Adrenal gland (tissue), 12 donors: ENCODE results near the gene LIN52. TPM values are rescaled to one million over a fixed set of nuclear protein-coding genes. Genes with fewer than 3 reads are reported as not detected.
A peak's percentile ranks its signal among the peaks of the same experiment; 100 is the strongest.

Source experiments
- DNase-seq, 7 donors: peaks; one replicate each; pipeline ENCODE4 v3.0.0-alpha.2; 2019 to 2020
- H3K27ac ChIP-seq, 5 donors: fragments of 200-600 bp; sonication (generic) in 4 of 5; 1 replicate in 3 of 5; 2 replicates in 2 of 5; pipeline versions ENCODE4 v1.5.1 to v1.8.0; 2016 to 2020; ENCODE audit warnings: mild to moderate bottlenecking in 1 of 5
- H3K27me3 ChIP-seq: fragments of 200-600 bp; 2 replicates; pipeline ENCODE4 v1.8.0; 2021
- H3K36me3 ChIP-seq, 2 donors: fragments of 200-600 bp; replicated peaks in 1 of 2; 1 replicate in 1 of 2; 2 replicates in 1 of 2; pipeline versions ENCODE4 v1.5.1 to v1.8.0; 2018 to 2022
- H3K4me1 ChIP-seq, 2 donors: fragments of 200-600 bp; replicated peaks in 1 of 2; 1 replicate in 1 of 2; 2 replicates in 1 of 2; pipeline versions ENCODE4 v1.5.1 to v1.8.0; 2018 to 2021
- H3K4me3 ChIP-seq, 4 donors: fragments of 200-600 bp; sonication (generic) in 3 of 4; one replicate each; pipeline ENCODE4 v1.5.1; 2016 to 2018
- H3K9me3 ChIP-seq, 3 donors: fragments of 200-600 bp; sonication (generic) in 1 of 3; replicated peaks in 1 of 3; 1 replicate in 2 of 3; 2 replicates in 1 of 3; pipeline versions ENCODE4 v1.5.1 to v1.8.0; 2016 to 2021
- CTCF ChIP-seq, 6 experiments: fragments of 450-650 bp in 4 of 6; fragments of 200-600 bp in 2 of 6; sonication (generic) in 1 of 6; IDR thresholded peaks; 1 replicate in 5 of 6; 2 replicates in 1 of 6; pipeline versions ENCODE4 v1.5.1 to v1.8.0; 2016 to 2021; ENCODE audit warnings: antibody characterized with exemption in 6 of 6, mild to moderate bottlenecking in 2 of 6, moderate library complexity in 1 of 6
- POLR2A ChIP-seq, 2 donors: fragments of 450-650 bp; IDR thresholded peaks; one replicate each; pipeline ENCODE4 v1.6.1; 2017; ENCODE audit warnings: antibody characterized with exemption in 2 of 2, mild to moderate bottlenecking in 2 of 2, moderate library complexity in 1 of 2
- WGBS, 4 donors: extraction: QIAGEN DNeasy Blood & Tissue Kit in 2 of 4; methylation state at CpG; one replicate each; pipeline versions ENCODE4 v1.1.5 to v1.1.7; 2013 to 2017; 5-methylcytosine and 5-hydroxymethylcytosine counted together
- intact Hi-C, 2 donors: fragments of 100-400 bp; cut with DNase I; formaldehyde crosslinking; loops; one replicate each; pipeline versions ENCODE4 v1.14.1 to v1.15.0; 2022 to 2023
- polyA plus RNA-seq, 3 donors: library from polyadenylated mRNA; stranded (reverse); fragments of 200-250 nt in 2 of 3; fragments of 350-450 nt in 1 of 3; fragmentation: Illumina TruSeq in 1 of 3; extraction: RNeasy Lipid Tissue Mini Kit (QIAGEN cat#74804) in 1 of 3; gene quantifications; one replicate each; pipeline ENCODE4 v1.2.3, GENCODE V29; 2013 to 2014
- total RNA-seq, 9 donors: library from RNA; depleted of rRNA in 4 of 9; stranded (reverse); fragments of >200 nt in 4 of 9; fragments of 120-200 nt in 1 of 9; fragmentation: NEBNext Ultra II Directional in 1 of 9; extraction: Animal tissue kit (Norgen Biotek cat#: 25700) in 1 of 9; gene quantifications; one replicate each; pipeline versions ENCODE4 v1.1.0 to v1.2.4, GENCODE V29; 2013 to 2023
- donor health status: healthy with polysubstance abuse.
- donor health status: Bipolar disorder and iron deficiency.
- donor health status: DM: yes; HTN: yes; CAD: no.
- donor health status: DM: no; HTN: no; CAD: no.
- donor health status: DM: no; HTN: no; CAD: no.
- donor health status: DM: yes; HTN: yes; CAD: no.

LIN52 gene
- total and polyA plus RNA-seq, 12 donors, result 4.6 to 14.3 (median 8.0) TPM

GRCh38 chr14:74239848-74240793 lies 155.4 kb downstream of the LIN52 start:
- H3K27ac ChIP-seq, result no peak overlapping the region
- peaks cover 14 to 26% of the 10 kb centered on the region in 2 donors for H3K4me1 ChIP-seq
- DNase-seq, result no peak
- H3K36me3 ChIP-seq, result no peaks in the 10 kb centered on the region
- no peaks in the 10 kb centered on the region for H3K9me3 ChIP-seq
- peaks cover 73% of the 10 kb centered on the region for H3K27me3 ChIP-seq
- WGBS, 4 donors, result 5 to 7% (median 6%) methylated on average over 39 to 94 of the region's 94 CpGs
- TF ChIP-seq POLR2A (IDR thresholded peaks at IDR 0.05) (no peak), CTCF (IDR thresholded peaks at IDR 0.05) (no peak)
- intact Hi-C loops, result no loop called here
- peak overlapping the region in 1 of 4 donors; percentile 44 for H3K4me3 ChIP-seq

GRCh38 chr14:74240794-74241651 lies 156.3 kb downstream of the LIN52 start:
- TF ChIP-seq POLR2A (IDR thresholded peaks at IDR 0.05), result no peak
- 4 to 5% (median 4%) methylated on average over 13 to 80 of the region's 80 CpGs for WGBS, 4 donors
- peaks cover 81% of the 10 kb centered on the region for H3K27me3 ChIP-seq
- no peak for DNase-seq
- H3K27ac ChIP-seq, result no peak overlapping the region
- intact Hi-C loops, result no loop called here
- H3K36me3 ChIP-seq, result no peaks in the 10 kb centered on the region
- H3K4me3 ChIP-seq, result peak overlapping the region in 1 of 4 donors; percentile 44
- H3K4me1 ChIP-seq, result peaks cover 14 to 26% of the 10 kb centered on the region in 2 donors
- no peaks in the 10 kb centered on the region for H3K9me3 ChIP-seq

GRCh38 chr14:74241652-74242017 lies 156.9 kb downstream of the LIN52 start:
- TF ChIP-seq POLR2A (IDR thresholded peaks at IDR 0.05), result no peak
- no peak for TF ChIP-seq CTCF (IDR thresholded peaks at IDR 0.05)
- intact Hi-C loops, result no loop called here
- Histone ChIP-seq H3K4me1 (peaks cover 14 to 26% of the 10 kb centered on the region in 2 donors), H3K36me3 (no peaks in the 10 kb centered on the region), H3K27me3 (peaks cover 83% of the 10 kb centered on the region), H3K4me3 (no peak overlapping the region), H3K27ac (no peak overlapping the region), H3K9me3 (no peaks in the 10 kb centered on the region)
- DNase-seq, result no peak
- WGBS, 4 donors, result 9 to 18% (median 11%) methylated on average over 14 of the region's 14 CpGs

DNA sequence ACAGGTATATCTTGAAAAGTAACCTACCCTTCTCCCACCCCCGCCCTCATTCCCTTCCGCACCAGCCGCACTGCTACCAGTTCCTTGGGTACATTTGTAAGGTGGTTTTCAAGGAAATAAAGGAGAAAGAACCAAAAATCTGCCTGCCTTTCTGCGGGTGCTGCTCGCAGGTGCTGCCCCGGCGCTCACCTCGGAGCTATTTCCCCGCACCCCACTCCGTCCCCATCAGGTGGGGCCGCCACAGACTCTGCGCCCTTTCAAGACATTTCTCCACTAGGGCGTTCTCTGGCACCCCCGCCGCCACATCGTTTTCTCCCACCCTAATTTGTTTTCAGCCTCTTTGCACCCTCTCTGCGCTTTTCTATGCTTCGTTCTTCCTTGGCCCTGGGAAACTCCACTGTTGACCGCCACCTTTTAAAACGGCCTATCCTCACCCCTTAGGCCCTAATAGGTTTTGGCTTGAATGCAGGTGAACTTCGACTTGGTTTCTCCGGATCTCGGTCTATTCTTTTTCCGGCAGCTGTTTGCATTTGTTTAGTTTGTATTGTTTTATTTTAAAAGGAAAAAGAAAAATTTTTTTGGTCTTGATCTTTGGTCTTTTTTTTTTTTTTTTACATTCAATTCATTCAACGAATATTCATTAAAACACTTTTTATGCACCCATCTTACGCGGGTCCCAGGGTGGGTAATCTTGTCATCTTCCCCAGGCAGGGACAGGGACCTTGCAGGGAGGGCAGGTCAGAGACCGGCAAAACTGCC lies 157.4 kb downstream of the LIN52 start:
- no peaks in the 10 kb centered on the region for H3K36me3 ChIP-seq
- TF ChIP-seq POLR2A (IDR thresholded peaks at IDR 0.05) (no peak), CTCF (IDR thresholded peaks at IDR 0.05) (no peak)
- H3K9me3 ChIP-seq, result no peaks in the 10 kb centered on the region
- WGBS, 4 donors, result 16 to 25% (median 19%) methylated on average over 24 to 28 of the region's 28 CpGs
- DNase-seq, result no peak
- intact Hi-C loops, result no loop called here
- H3K4me3 ChIP-seq, result no peak overlapping the region
- no peak overlapping the region for H3K27ac ChIP-seq
- peaks cover 83% of the 10 kb centered on the region for H3K27me3 ChIP-seq
- peaks cover 14 to 26% of the 10 kb centered on the region in 2 donors for H3K4me1 ChIP-seq
